ENCODE data around the gene TMEM72. TPM values are rescaled to one million over a fixed set of nuclear protein-coding genes. Genes with fewer than 3 reads are reported as not detected.
A peak's percentile ranks its signal among the peaks of the same experiment; 100 is the strongest.

Gene TMEM72
- total RNA-seq, 1 experiment from 2014 or later, result not detected

- intact Hi-C loops (cut with micrococcal nuclease; ENCODE audit: unreplicated experiment) (no loop called here), in situ Hi-C loops (cut with HindIII; ENCODE audit: low pct_unique_long_range_greater_than_20kb, low sequenced_read_pairs) (no loop called here)
- CTCF ChIA-PET, result no interaction called here
- BruUV-seq (replicated peaks), result TSS peak; percentile 62
- no peaks in the 10 kb centered on the region for H3K9me3 ChIP-seq (ENCODE audit: control insufficient read depth, insufficient read depth, low read depth, low read length)
- H3K4me3 ChIP-seq (ENCODE audit: low read depth in 2 of 2, low read length in 2 of 2), result peak overlapping the region; percentile 73 to 78
- ATAC-seq (peak; percentile 11), DNase-seq (ENCODE audit: low read depth, low spot score) (no peak)
- TF ChIP-seq REST (IDR thresholded peaks at IDR 0.05; ENCODE audit: insufficient read depth in 1 of 2, low read depth in 2 of 2, low read length in 1 of 2) (no peak), SIN3A (IDR thresholded peaks at IDR 0.05; ENCODE audit: borderline replicate concordance, insufficient read depth, low read depth, low read length) (no peak), POLR2AphosphoS5 (IDR thresholded peaks at IDR 0.05; ENCODE audit: low read depth, low read length) (no peak), CTCF (IDR thresholded peaks at IDR 0.05) (no peak), TCF7L2 (IDR thresholded peaks at IDR 0.05; ENCODE audit: low read depth, low read length) (no peak)
- peak overlapping the region; percentile 77 for H3K27ac ChIP-seq (ENCODE audit: low read length)
- H3K36me3 ChIP-seq (ENCODE audit: control insufficient read depth, insufficient read depth, low read length), result no peaks in the 10 kb centered on the region
- POLR2A ChIA-PET, result no interaction called here
- H3K27me3 ChIP-seq (ENCODE audit: control insufficient read depth, insufficient read depth, low read length), result no peaks in the 10 kb centered on the region
- peaks cover 45% of the 10 kb centered on the region for H3K4me1 ChIP-seq (ENCODE audit: control insufficient read depth, insufficient read depth, low read length)
These were observed 48.9 kb downstream of the TMEM72 start for GRCh38 chr10:44960088-44960460.

- DNase-seq (ENCODE audit: low read depth, low spot score) (no peak), ATAC-seq (no peak)
- in situ Hi-C loops (cut with HindIII; ENCODE audit: low pct_unique_long_range_greater_than_20kb, low sequenced_read_pairs), result no loop called here
- ChIA-PET CTCF (no interaction called here), POLR2A (no interaction called here)
- TF ChIP-seq REST (IDR thresholded peaks at IDR 0.05; ENCODE audit: insufficient read depth in 1 of 2, low read depth in 2 of 2, low read length in 1 of 2) (no peak), SIN3A (IDR thresholded peaks at IDR 0.05; ENCODE audit: borderline replicate concordance, insufficient read depth, low read depth, low read length) (no peak), CTCF (IDR thresholded peaks at IDR 0.05) (no peak), TCF7L2 (IDR thresholded peaks at IDR 0.05; ENCODE audit: low read depth, low read length) (no peak), POLR2AphosphoS5 (IDR thresholded peaks at IDR 0.05; ENCODE audit: low read depth, low read length) (no peak)
- peaks cover 45% of the 10 kb centered on the region for H3K4me1 ChIP-seq (ENCODE audit: control insufficient read depth, insufficient read depth, low read length)
- H3K27ac ChIP-seq (ENCODE audit: low read length), result peak overlapping the region; percentile 77
- no peaks in the 10 kb centered on the region for H3K36me3 ChIP-seq (ENCODE audit: control insufficient read depth, insufficient read depth, low read length)
- intact Hi-C loops (cut with micrococcal nuclease; ENCODE audit: unreplicated experiment), result no loop called here
- H3K9me3 ChIP-seq (ENCODE audit: control insufficient read depth, insufficient read depth, low read depth, low read length), result no peaks in the 10 kb centered on the region
- H3K4me3 ChIP-seq (ENCODE audit: low read depth in 2 of 2, low read length in 2 of 2), result peak overlapping the region; percentile 73 to 78
- H3K27me3 ChIP-seq (ENCODE audit: control insufficient read depth, insufficient read depth, low read length), result no peaks in the 10 kb centered on the region
- no TSS peak for BruUV-seq (replicated peaks)
These were observed 49.5 kb downstream of the TMEM72 start for GRCh38 chr10:44960482-44961229.
